NCI-H1417 treated with DMSO at 0.1 percent for 48 hours (cell line): ENCODE data around the gene RPA3.

Experiments used
- DNase-seq: peaks from one replicate; lab custom pipeline; 2025; lab: John Stamatoyannopoulos, UW

RPA3 gene

GRCh38 chr7:7596176-7596575, 122.2 kb downstream of the RPA3 start:
- no peak for DNase-seq

GRCh38 chr7:7595451-7595850, 123.0 kb downstream of the RPA3 start:
- DNase-seq: no peak
